ENCODE data around the gene NSMCE1. TPM values are rescaled to one million over a fixed set of nuclear protein-coding genes. Genes with fewer than 3 reads are reported as not detected.

The NSMCE1 gene
- total and polyA plus RNA-seq, 2 donors (not counting 1 experiment from before 2014, with no cell fraction given), result 29.0 to 61.9 TPM

- Histone ChIP-seq H4K20me1 (ENCODE audit: control insufficient read depth, insufficient read depth, low read length, poor library complexity, severe bottlenecking) (no peaks in the 10 kb centered on the region), H3K9ac (ENCODE audit: low read length) (no peak overlapping the region), H3K9me3 (ENCODE audit: control extremely low read depth in 1 of 3, control insufficient read depth in 2 of 3, insufficient read depth in 1 of 3, low read length in 2 of 3) (no peaks in the 10 kb centered on the region), H3K27ac (ENCODE audit: low read length in 2 of 2) (no peak overlapping the region), H3K27me3 (replicated peaks in 1 of 4; ENCODE audit: control extremely low read depth in 1 of 4, control insufficient read depth in 3 of 4, insufficient read depth in 4 of 4, low read length in 3 of 4) (no peaks in the 10 kb centered on the region), H2AFZ (ENCODE audit: insufficient read depth, low read depth, low read length, poor library complexity, severe bottlenecking) (no peak overlapping the region), H3K79me2 (ENCODE audit: control insufficient read depth, insufficient read depth, low read length) (peaks cover 4% of the 10 kb centered on the region), H3K4me1 (ENCODE audit: control insufficient read depth in 2 of 2, insufficient read depth in 2 of 2, low read length in 2 of 2) (peaks cover 0 to 2% of the 10 kb centered on the region in 2 donors), H3K36me3 (replicated peaks in 1 of 2; ENCODE audit: control extremely low read depth in 1 of 2, control insufficient read depth in 1 of 2, extremely low read depth in 1 of 2, insufficient read depth in 2 of 2, low read length in 1 of 2) (peaks cover 0 to 35% of the 10 kb centered on the region in 2 experiments), H3K4me3 (ENCODE audit: control extremely low read depth in 1 of 5, extremely low read depth in 1 of 5, insufficient read depth in 1 of 5, low read depth in 2 of 5, low read length in 4 of 5) (no peak overlapping the region), H3K4me2 (replicated peaks; ENCODE audit: low read depth, low read length, poor library complexity, severe bottlenecking) (no peak overlapping the region)
- no peaks in the 10 kb centered on the region for H3K9me3 Mint-ChIP-seq (ENCODE audit: insufficient read depth)
- ATAC-seq (ENCODE audit: low read depth), result no peak
- no peak for DNase-seq
- no peak for TF ChIP-seq CTCF (IDR thresholded peaks at IDR 0.05)
- no peak for TF ChIP-seq EZH2 (IDR thresholded peaks at IDR 0.05; ENCODE audit: borderline replicate concordance, insufficient read depth, low read depth, low read length, poor library complexity, severe bottlenecking)
- CTCF ChIA-PET, result no interaction called here
- POLR2A ChIA-PET, result no interaction called here
- intact Hi-C loops (cut with micrococcal nuclease), result no loop called here
- no peaks in the 10 kb centered on the region for H3K27me3 Mint-ChIP-seq
- H3K4me3 Mint-ChIP-seq, result no peak overlapping the region
- H3K27ac Mint-ChIP-seq, result no peak overlapping the region
- peaks cover under 1% of the 10 kb centered on the region for H3K4me1 Mint-ChIP-seq
- 97% methylated on average over 10 of the region's 10 CpGs for WGBS (ENCODE audit: insufficient coverage)
Observed at GRCh38 chr16:27217256-27217655, 51.3 kb downstream of the NSMCE1 start.

- CTCF ChIA-PET, result interaction anchor here (1.4 kb wide), 1 partner anchor 18 kb away, joined by 4 read pairs; no protein-coding TSS in a partner anchor
- no peak overlapping the region for H3K9ac ChIP-seq (ENCODE audit: low read length)
- H3K4me3 ChIP-seq (ENCODE audit: control extremely low read depth in 1 of 5, extremely low read depth in 1 of 5, insufficient read depth in 1 of 5, low read depth in 2 of 5, low read length in 4 of 5), result no peak overlapping the region
- ATAC-seq (ENCODE audit: low read depth), result no peak
- intact Hi-C loops (cut with micrococcal nuclease), result no loop called here
- DNase-seq, result no peak
- Mint-ChIP-seq H3K4me1 (no peaks in the 10 kb centered on the region), H3K9me3 (ENCODE audit: insufficient read depth) (no peaks in the 10 kb centered on the region), H3K27me3 (no peaks in the 10 kb centered on the region), H3K4me3 (no peak overlapping the region), H3K27ac (no peak overlapping the region)
- no peak for TF ChIP-seq EZH2 (IDR thresholded peaks at IDR 0.05; ENCODE audit: borderline replicate concordance, insufficient read depth, low read depth, low read length, poor library complexity, severe bottlenecking)
- no peak for TF ChIP-seq CTCF (IDR thresholded peaks at IDR 0.05)
- H3K36me3 ChIP-seq (replicated peaks in 1 of 2; ENCODE audit: control extremely low read depth in 1 of 2, control insufficient read depth in 1 of 2, extremely low read depth in 1 of 2, insufficient read depth in 2 of 2, low read length in 1 of 2), result peaks cover 0 to 36% of the 10 kb centered on the region in 2 experiments
- POLR2A ChIA-PET, result no interaction called here
- no peak overlapping the region for H2AFZ ChIP-seq (ENCODE audit: insufficient read depth, low read depth, low read length, poor library complexity, severe bottlenecking)
- WGBS (ENCODE audit: insufficient coverage), result 96% methylated on average over 12 of the region's 16 CpGs
- no peaks in the 10 kb centered on the region for H4K20me1 ChIP-seq (ENCODE audit: control insufficient read depth, insufficient read depth, low read length, poor library complexity, severe bottlenecking)
- peaks cover 4% of the 10 kb centered on the region for H3K79me2 ChIP-seq (ENCODE audit: control insufficient read depth, insufficient read depth, low read length)
- H3K27me3 ChIP-seq (replicated peaks in 1 of 4; ENCODE audit: control extremely low read depth in 1 of 4, control insufficient read depth in 3 of 4, insufficient read depth in 4 of 4, low read length in 3 of 4), result no peaks in the 10 kb centered on the region
- H3K27ac ChIP-seq (ENCODE audit: low read length in 2 of 2), result no peak overlapping the region
- H3K4me2 ChIP-seq (replicated peaks; ENCODE audit: low read depth, low read length, poor library complexity, severe bottlenecking), result no peak overlapping the region
- no peaks in the 10 kb centered on the region for H3K4me1 ChIP-seq (ENCODE audit: control insufficient read depth in 2 of 2, insufficient read depth in 2 of 2, low read length in 2 of 2)
- no peaks in the 10 kb centered on the region for H3K9me3 ChIP-seq (ENCODE audit: control extremely low read depth in 1 of 3, control insufficient read depth in 2 of 3, insufficient read depth in 1 of 3, low read length in 2 of 3)
Observed at GRCh38 chr16:27216297-27216885, 52.2 kb downstream of the NSMCE1 start.

Measured in B cell (primary cell).